ENCODE data around the gene TMEM61. TPM values are rescaled to one million over a fixed set of nuclear protein-coding genes. Genes with fewer than 3 reads are reported as not detected.

TMEM61 gene
- total and polyA plus RNA-seq, 2 of the 8 experiments (the other 6 are each of a cell fraction or from before 2014, with no cell fraction given): 0.54 to 1.4 TPM

DNA sequence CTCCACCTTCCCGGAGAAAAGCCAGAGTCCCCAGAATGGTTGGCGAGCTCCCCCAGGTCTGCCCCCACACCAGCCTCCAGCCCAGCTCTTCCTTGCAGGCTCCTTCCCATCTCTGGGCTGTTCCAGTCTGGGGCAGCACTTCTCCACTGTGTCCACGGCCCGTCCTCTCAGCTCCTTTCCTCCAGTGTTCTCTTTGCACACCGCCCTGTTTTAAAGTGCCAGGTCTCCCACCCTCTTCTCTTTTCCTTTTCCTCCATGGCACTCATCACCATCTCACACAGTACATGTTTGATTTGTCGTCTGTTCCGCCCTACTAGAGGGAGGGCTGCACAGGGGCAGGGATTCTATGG is 52.8 kb downstream of the TMEM61 start:
- H3K9me3 ChIP-seq (ENCODE audit: insufficient read depth in 2 of 2, low read depth in 1 of 2, low read length in 1 of 2): no peaks in the 10 kb centered on the region
- no peak overlapping the region for H3K9ac ChIP-seq (replicated peaks in 1 of 4; ENCODE audit: extremely low read depth in 1 of 4, low read depth in 3 of 4, low read length in 3 of 4)
- no peak overlapping the region for H3K18ac ChIP-seq (ENCODE audit: extremely low read depth, low read length)
- H3K23ac ChIP-seq (ENCODE audit: insufficient read length): no peak overlapping the region
- ChIA-PET CTCF (ENCODE audit: partially characterized antibody) (interaction anchor here (0.6 to 4.9 kb wide), 8 partner anchors 8 to 88 kb away, joined by 3 to 50 read pairs (median 4); no protein-coding TSS in a partner anchor), POLR2A (ENCODE audit: partially characterized antibody) (interaction anchor here (1.5 kb wide), 1 partner anchor 58 kb away, joined by 3 read pairs; no protein-coding TSS in a partner anchor)
- H3K23me2 ChIP-seq (ENCODE audit: low read depth, low read length): no peaks in the 10 kb centered on the region
- no peak overlapping the region for H2AK5ac ChIP-seq (ENCODE audit: low read depth, low read length)
- H3K79me2 ChIP-seq (ENCODE audit: control insufficient read depth in 1 of 2, insufficient read depth in 2 of 2, low read length in 2 of 2): no peaks in the 10 kb centered on the region
- H3K14ac ChIP-seq (ENCODE audit: insufficient read length): no peak overlapping the region
- no peak overlapping the region for H2BK15ac ChIP-seq (ENCODE audit: low read length)
- no peak overlapping the region for H3K27ac ChIP-seq (ENCODE audit: low read depth, low read length)
- no peak overlapping the region for H3K56ac ChIP-seq (replicated peaks; ENCODE audit: insufficient read length, low read depth, low read length)
- H3K36me3 ChIP-seq (ENCODE audit: control insufficient read depth in 2 of 4, insufficient read depth in 4 of 4, low read length in 3 of 4): no peaks in the 10 kb centered on the region
- H2BK5ac ChIP-seq (ENCODE audit: low read depth, low read length): no peak overlapping the region
- no peak overlapping the region for H4K91ac ChIP-seq (replicated peaks; ENCODE audit: insufficient read length, low read length)
- WGBS, 2 experiments (ENCODE audit: extremely low coverage in 1 of 2, insufficient coverage in 1 of 2, insufficient read length in 1 of 2, insufficient replicate concordance in 2 of 2, low coverage in 1 of 2, low lambda C conversion rate in 2 of 2, missing lambda C conversion rate in 1 of 2): 63% methylated on average over 7 of the region's 7 CpGs; no CpG with 5 or more reads in 1 of the 2 experiments
- FAIRE-seq: no peak
- H4K8ac ChIP-seq (ENCODE audit: extremely low read depth, insufficient read depth, low read length): no peak overlapping the region
- H3K4me3 ChIP-seq (ENCODE audit: extremely low read depth in 1 of 4, insufficient read depth in 2 of 4, low read depth in 3 of 4, low read length in 4 of 4): no peak overlapping the region
- H4K5ac ChIP-seq (ENCODE audit: insufficient read length, low read depth, low read length): no peak overlapping the region
- H2AFZ ChIP-seq (ENCODE audit: low read length): no peak overlapping the region
- no peak overlapping the region for H2BK20ac ChIP-seq (ENCODE audit: low read length)
- no peaks in the 10 kb centered on the region; a peak in 1 of 7 replicates for H3K4me1 ChIP-seq (replicated peaks in 1 of 4; ENCODE audit: control insufficient read depth in 3 of 4, insufficient read depth in 4 of 4, low read length in 3 of 4)
- no peak overlapping the region for H2BK120ac ChIP-seq (replicated peaks; ENCODE audit: low read depth, low read length)
- no peaks in the 10 kb centered on the region for H4K20me1 ChIP-seq (replicated peaks in 1 of 2; ENCODE audit: control insufficient read depth in 1 of 2, insufficient read depth in 2 of 2, low read length in 2 of 2)
- no peak for DNase-seq (ENCODE audit: low read depth in 1 of 2, low spot score in 2 of 2)
- no peak overlapping the region; the same call in 1 of the 2 replicates for H2BK12ac ChIP-seq (ENCODE audit: low read depth, low read length)
- no peak overlapping the region for H3K4me2 ChIP-seq (ENCODE audit: insufficient read depth in 1 of 2, low read depth in 2 of 2, low read length in 2 of 2)
- peaks cover under 1 to 8% (median 7%) of the 10 kb centered on the region in 4 experiments for H3K27me3 ChIP-seq (replicated peaks in 1 of 4; ENCODE audit: control insufficient read depth in 3 of 4, extremely low read depth in 1 of 4, insufficient read depth in 3 of 4, low read length in 3 of 4)
- H3K79me1 ChIP-seq (ENCODE audit: low read depth, low read length): no peaks in the 10 kb centered on the region
- no peak overlapping the region for H3K4ac ChIP-seq (replicated peaks; ENCODE audit: insufficient read length, low read depth, low read length)
- TF ChIP-seq SAP30 (IDR thresholded peaks at IDR 0.05; ENCODE audit: insufficient read depth, insufficient replicate concordance, low read length): no peak
- TF ChIP-seq KDM1A (IDR thresholded peaks at IDR 0.05; ENCODE audit: borderline replicate concordance, low read length): no peak
- no peak for TF ChIP-seq RXRA (IDR thresholded peaks at IDR 0.05; ENCODE audit: insufficient read depth, low read depth, low read length)
- TF ChIP-seq BACH1 (IDR thresholded peaks at IDR 0.05; ENCODE audit: low read length): no peak
- TF ChIP-seq, protein P1, sequence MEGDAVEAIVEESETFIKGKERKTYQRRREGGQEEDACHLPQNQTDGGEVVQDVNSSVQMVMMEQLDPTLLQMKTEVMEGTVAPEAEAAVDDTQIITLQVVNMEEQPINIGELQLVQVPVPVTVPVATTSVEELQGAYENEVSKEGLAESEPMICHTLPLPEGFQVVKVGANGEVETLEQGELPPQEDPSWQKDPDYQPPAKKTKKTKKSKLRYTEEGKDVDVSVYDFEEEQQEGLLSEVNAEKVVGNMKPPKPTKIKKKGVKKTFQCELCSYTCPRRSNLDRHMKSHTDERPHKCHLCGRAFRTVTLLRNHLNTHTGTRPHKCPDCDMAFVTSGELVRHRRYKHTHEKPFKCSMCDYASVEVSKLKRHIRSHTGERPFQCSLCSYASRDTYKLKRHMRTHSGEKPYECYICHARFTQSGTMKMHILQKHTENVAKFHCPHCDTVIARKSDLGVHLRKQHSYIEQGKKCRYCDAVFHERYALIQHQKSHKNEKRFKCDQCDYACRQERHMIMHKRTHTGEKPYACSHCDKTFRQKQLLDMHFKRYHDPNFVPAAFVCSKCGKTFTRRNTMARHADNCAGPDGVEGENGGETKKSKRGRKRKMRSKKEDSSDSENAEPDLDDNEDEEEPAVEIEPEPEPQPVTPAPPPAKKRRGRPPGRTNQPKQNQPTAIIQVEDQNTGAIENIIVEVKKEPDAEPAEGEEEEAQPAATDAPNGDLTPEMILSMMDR (IDR thresholded peaks at IDR 0.05; ENCODE audit: control extremely low read depth in 1 of 3, insufficient read depth in 1 of 3, low read depth in 1 of 3, low read length in 3 of 3): no peak
- TF ChIP-seq EZH2 (IDR thresholded peaks at IDR 0.05; ENCODE audit: low read depth, low read length, severe bottlenecking): no peak
- TF ChIP-seq TBP (IDR thresholded peaks at IDR 0.05; ENCODE audit: low read depth, low read length): no peak
- no peak for TF ChIP-seq HDAC6 (IDR thresholded peaks at IDR 0.05; ENCODE audit: low read depth, low read length)
- TF ChIP-seq SUZ12 (IDR thresholded peaks at IDR 0.05; ENCODE audit: low read length): no peak
- TF ChIP-seq SP4 (IDR thresholded peaks at IDR 0.05; ENCODE audit: low read length): no peak
- TF ChIP-seq, protein P2, sequence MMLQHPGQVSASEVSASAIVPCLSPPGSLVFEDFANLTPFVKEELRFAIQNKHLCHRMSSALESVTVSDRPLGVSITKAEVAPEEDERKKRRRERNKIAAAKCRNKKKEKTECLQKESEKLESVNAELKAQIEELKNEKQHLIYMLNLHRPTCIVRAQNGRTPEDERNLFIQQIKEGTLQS (IDR thresholded peaks at IDR 0.05; ENCODE audit: insufficient read depth, low read depth, low read length): no peak
- TF ChIP-seq POLR2A (IDR thresholded peaks at IDR 0.05; ENCODE audit: control extremely low read depth in 1 of 2, low read depth in 2 of 2, low read length in 2 of 2): no peak

Data from H1 (cell line).